Prostate gland (tissue), 2 donors: Measurements from ENCODE around the gene VDR.

Source experiments
- CTCF ChIP-seq, 4 experiments: fragments of 200-600 bp in 2 of 4; fragments of 450-650 bp in 2 of 4; sonication (generic) in 2 of 4; IDR thresholded peaks; 1 replicate in 3 of 4; 2 replicates in 1 of 4; pipeline ENCODE4 v1.5.1; 2016 to 2019; ENCODE audit warnings: antibody characterized with exemption in 4 of 4, mild to moderate bottlenecking in 2 of 4, moderate library complexity in 2 of 4
- POLR2AphosphoS5 ChIP-seq: sonication (generic); formaldehyde crosslinking; IDR thresholded peaks from one replicate; pipeline ENCODE4 v1.6.1; 2017; ENCODE audit warnings: antibody characterized with exemption

- TF ChIP-seq CTCF (IDR thresholded peaks at IDR 0.05) (no peak), POLR2AphosphoS5 (no peak)
Measured at GRCh38 chr12:47884501-47884900, 20.3 kb downstream of the VDR start.
